Measurements from ENCODE around the gene ETV1. TPM values are rescaled to one million over a fixed set of nuclear protein-coding genes. Genes with fewer than 3 reads are reported as not detected.
A peak's percentile ranks its signal among the peaks of the same experiment; 100 is the strongest.
"Not testable (repeated sequence)": the region's sequence is repeated elsewhere in the genome, so short reads cannot be mapped to it uniquely, and the experiment has no call there.

Gene ETV1
- total and polyA plus RNA-seq, 2 donors: 3.5 to 34.1 TPM

- Histone ChIP-seq H3K36me3 (ENCODE audit: insufficient read depth) (no peaks in the 10 kb centered on the region), H3K4me3 (ENCODE audit: low read depth, low read length) (no peak overlapping the region), H3K27ac (ENCODE audit: low read depth) (no peak overlapping the region), H3K4me1 (ENCODE audit: insufficient read depth) (no peaks in the 10 kb centered on the region)
- no peak for DNase-seq (ENCODE audit: extremely low spot score)
- 55% methylated on average over 7 of the region's 7 CpGs for WGBS
Observed at GRCh38 chr7:13945670-13946069, 43.8 kb downstream of the ETV1 start.

GRCh38 chr7:13933536-13933935 is 55.9 kb downstream of the ETV1 start:
- no peak for DNase-seq (ENCODE audit: extremely low spot score)
- 37% methylated on average over 5 of the region's 5 CpGs for WGBS
- H3K27ac ChIP-seq (ENCODE audit: low read depth): peak overlapping the region; percentile 28
- H3K4me3 ChIP-seq (ENCODE audit: low read depth, low read length): no peak overlapping the region
- H3K4me1 ChIP-seq (ENCODE audit: insufficient read depth): no peaks in the 10 kb centered on the region
- H3K36me3 ChIP-seq (ENCODE audit: insufficient read depth): no peaks in the 10 kb centered on the region

GRCh38 chr7:13933091-13933490 is 56.4 kb downstream of the ETV1 start:
- H3K4me3 ChIP-seq (ENCODE audit: low read depth, low read length): no peak overlapping the region
- no peak for DNase-seq (ENCODE audit: extremely low spot score)
- WGBS: 24% methylated on average over 3 of the region's 3 CpGs
- H3K27ac ChIP-seq (ENCODE audit: low read depth): no peak overlapping the region
- no peaks in the 10 kb centered on the region for H3K36me3 ChIP-seq (ENCODE audit: insufficient read depth)
- H3K4me1 ChIP-seq (ENCODE audit: insufficient read depth): no peaks in the 10 kb centered on the region

- 98% methylated on average over 2 of the region's 2 CpGs for WGBS
- DNase-seq (ENCODE audit: extremely low spot score): no peak
- H3K27ac ChIP-seq (ENCODE audit: low read depth): no peak overlapping the region
- no peak overlapping the region for H3K4me3 ChIP-seq (ENCODE audit: low read depth, low read length)
- H3K36me3 ChIP-seq (ENCODE audit: insufficient read depth): no peaks in the 10 kb centered on the region
- H3K4me1 ChIP-seq (ENCODE audit: insufficient read depth): no peaks in the 10 kb centered on the region
Observed at GRCh38 chr7:13932131-13932530, 57.3 kb downstream of the ETV1 start.

GRCh38 chr7:13921062-13921461 is 68.4 kb downstream of the ETV1 start:
- no peak overlapping the region for H3K4me3 ChIP-seq (ENCODE audit: low read depth, low read length)
- H3K27ac ChIP-seq (ENCODE audit: low read depth): no peak overlapping the region
- 74% methylated on average over 1 of the region's 1 CpG for WGBS
- H3K4me1 ChIP-seq (ENCODE audit: insufficient read depth): no peaks in the 10 kb centered on the region
- no peak for DNase-seq (ENCODE audit: extremely low spot score)
- no peaks in the 10 kb centered on the region for H3K36me3 ChIP-seq (ENCODE audit: insufficient read depth)

- Histone ChIP-seq H3K36me3 (ENCODE audit: insufficient read depth) (no peaks in the 10 kb centered on the region), H3K27ac (ENCODE audit: low read depth) (no peak overlapping the region), H3K4me1 (ENCODE audit: insufficient read depth) (no peaks in the 10 kb centered on the region), H3K4me3 (ENCODE audit: low read depth, low read length) (no peak overlapping the region)
- DNase-seq (ENCODE audit: extremely low spot score): peak; percentile 87
- 22% methylated on average over 1 of the region's 1 CpG for WGBS
Observed at GRCh38 chr7:13920053-13920697, 69.3 kb downstream of the ETV1 start.

GRCh38 chr7:13918333-13918732 is 71.1 kb downstream of the ETV1 start:
- H3K27ac ChIP-seq (ENCODE audit: low read depth); H3K36me3 ChIP-seq (ENCODE audit: insufficient read depth); H3K4me1 ChIP-seq (ENCODE audit: insufficient read depth); H3K4me3 ChIP-seq (ENCODE audit: low read depth, low read length); DNase-seq (ENCODE audit: extremely low spot score): not testable (repeated sequence)
- WGBS: 95% methylated on average over 3 of the region's 3 CpGs

GRCh38 chr7:13917103-13917502 is 72.4 kb downstream of the ETV1 start:
- H3K4me1 ChIP-seq (ENCODE audit: insufficient read depth); DNase-seq (ENCODE audit: extremely low spot score); H3K4me3 ChIP-seq (ENCODE audit: low read depth, low read length); H3K27ac ChIP-seq (ENCODE audit: low read depth); H3K36me3 ChIP-seq (ENCODE audit: insufficient read depth): not testable (repeated sequence)
- WGBS: 83% methylated on average over 7 of the region's 7 CpGs

- no peak overlapping the region for H3K27ac ChIP-seq (ENCODE audit: low read depth)
- H3K4me1 ChIP-seq (ENCODE audit: insufficient read depth): no peaks in the 10 kb centered on the region
- WGBS: 39% methylated on average over 2 of the region's 2 CpGs
- H3K36me3 ChIP-seq (ENCODE audit: insufficient read depth): no peaks in the 10 kb centered on the region
- no peak overlapping the region for H3K4me3 ChIP-seq (ENCODE audit: low read depth, low read length)
- DNase-seq (ENCODE audit: extremely low spot score): no peak
Observed at GRCh38 chr7:13915891-13916290, 73.6 kb downstream of the ETV1 start.

GRCh38 chr7:13912715-13913278 is 76.7 kb downstream of the ETV1 start:
- Histone ChIP-seq H3K36me3 (ENCODE audit: insufficient read depth) (no peaks in the 10 kb centered on the region), H3K4me3 (ENCODE audit: low read depth, low read length) (no peak overlapping the region), H3K27ac (ENCODE audit: low read depth) (no peak overlapping the region), H3K4me1 (ENCODE audit: insufficient read depth) (no peaks in the 10 kb centered on the region)
- DNase-seq (ENCODE audit: extremely low spot score): no peak
- WGBS: 44% methylated on average over 4 of the region's 4 CpGs

GRCh38 chr7:13911909-13912308 is 77.6 kb downstream of the ETV1 start:
- no peak for DNase-seq (ENCODE audit: extremely low spot score)
- H3K27ac ChIP-seq (ENCODE audit: low read depth): no peak overlapping the region
- H3K4me1 ChIP-seq (ENCODE audit: insufficient read depth): no peaks in the 10 kb centered on the region
- no peaks in the 10 kb centered on the region for H3K36me3 ChIP-seq (ENCODE audit: insufficient read depth)
- WGBS: 61% methylated on average over 2 of the region's 2 CpGs
- H3K4me3 ChIP-seq (ENCODE audit: low read depth, low read length): no peak overlapping the region

- no peak overlapping the region for H3K4me3 ChIP-seq (ENCODE audit: low read depth, low read length)
- H3K27ac ChIP-seq (ENCODE audit: low read depth): no peak overlapping the region
- H3K4me1 ChIP-seq (ENCODE audit: insufficient read depth): no peaks in the 10 kb centered on the region
- no peak for DNase-seq (ENCODE audit: extremely low spot score)
- 70% methylated on average over 8 of the region's 8 CpGs for WGBS
- H3K36me3 ChIP-seq (ENCODE audit: insufficient read depth): no peaks in the 10 kb centered on the region
Observed at GRCh38 chr7:13910805-13911551, 78.5 kb downstream of the ETV1 start.

- Histone ChIP-seq H3K36me3 (ENCODE audit: insufficient read depth) (no peaks in the 10 kb centered on the region), H3K27ac (ENCODE audit: low read depth) (no peak overlapping the region), H3K4me1 (ENCODE audit: insufficient read depth) (no peaks in the 10 kb centered on the region), H3K4me3 (ENCODE audit: low read depth, low read length) (no peak overlapping the region)
- no peak for DNase-seq (ENCODE audit: extremely low spot score)
- 72% methylated on average over 8 of the region's 8 CpGs for WGBS
Observed at GRCh38 chr7:13908667-13909397, 80.6 kb downstream of the ETV1 start.

- H3K36me3 ChIP-seq (ENCODE audit: insufficient read depth): no peaks in the 10 kb centered on the region
- WGBS: 46% methylated on average over 1 of the region's 1 CpG
- H3K4me1 ChIP-seq (ENCODE audit: insufficient read depth): no peaks in the 10 kb centered on the region
Observed at GRCh38 chr7:13907831-13908230, 81.6 kb downstream of the ETV1 start.

More at GRCh38 chr7:13907831-13908230, 81.6 kb downstream of the ETV1 start:
- no peak overlapping the region for H3K4me3 ChIP-seq (ENCODE audit: low read depth, low read length)
- no peak for DNase-seq (ENCODE audit: extremely low spot score)
- no peak overlapping the region for H3K27ac ChIP-seq (ENCODE audit: low read depth)
